Spleen (tissue), 7 donors: ENCODE results near the gene CCDC89.

ENCODE experiments used
- POLR2AphosphoS5 ChIP-seq, 3 donors: sonication (generic); formaldehyde crosslinking; IDR thresholded peaks; one replicate each; pipeline ENCODE4 v1.5.1; 2017; ENCODE audit warnings: antibody characterized with exemption in 3 of 3
- TF ChIP-seq, protein P1 (sequence below), 11 experiments: fragments of 200-600 bp in 7 of 11; fragments of 450-650 bp in 4 of 11; sonication (generic) in 4 of 11; IDR thresholded peaks in 8 of 11; conservative IDR thresholded peaks in 3 of 11; 1 replicate in 7 of 11; 2 replicates in 4 of 11; pipeline versions ENCODE4 v1.4.0 to v1.8.0; 2016 to 2021; ENCODE audit warnings: antibody characterized with exemption in 11 of 11, inconsistent platforms in 4 of 11, mild to moderate bottlenecking in 1 of 11
- donor health status: DM: no; HTN: no; CAD: no; lungs with moderate emphysema.
- donor health status: DM: no; HTN: no; CAD: no.
- donor health status: DM: no; HTN: no; CAD: no.

DNA sequence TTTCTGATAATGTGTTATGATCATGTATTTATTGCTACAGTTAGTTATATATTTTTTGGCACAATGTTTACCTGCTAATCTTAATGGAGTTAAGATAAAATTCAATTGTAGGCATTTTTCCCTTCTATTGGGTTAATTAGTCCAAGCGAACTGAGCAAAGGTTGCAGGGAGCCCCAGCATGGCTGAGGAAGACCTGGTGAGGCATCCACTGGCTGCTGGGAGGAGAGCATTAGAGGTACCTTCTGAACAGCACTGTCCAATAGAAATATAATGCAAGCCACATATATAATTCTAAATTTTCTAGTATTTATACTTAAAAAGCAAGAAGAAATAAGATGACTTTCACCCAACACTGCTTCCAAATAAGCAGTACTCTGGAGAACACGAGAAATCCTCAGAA is 38.9 kb downstream of the CCDC89 start:
- TF ChIP-seq, protein P1, sequence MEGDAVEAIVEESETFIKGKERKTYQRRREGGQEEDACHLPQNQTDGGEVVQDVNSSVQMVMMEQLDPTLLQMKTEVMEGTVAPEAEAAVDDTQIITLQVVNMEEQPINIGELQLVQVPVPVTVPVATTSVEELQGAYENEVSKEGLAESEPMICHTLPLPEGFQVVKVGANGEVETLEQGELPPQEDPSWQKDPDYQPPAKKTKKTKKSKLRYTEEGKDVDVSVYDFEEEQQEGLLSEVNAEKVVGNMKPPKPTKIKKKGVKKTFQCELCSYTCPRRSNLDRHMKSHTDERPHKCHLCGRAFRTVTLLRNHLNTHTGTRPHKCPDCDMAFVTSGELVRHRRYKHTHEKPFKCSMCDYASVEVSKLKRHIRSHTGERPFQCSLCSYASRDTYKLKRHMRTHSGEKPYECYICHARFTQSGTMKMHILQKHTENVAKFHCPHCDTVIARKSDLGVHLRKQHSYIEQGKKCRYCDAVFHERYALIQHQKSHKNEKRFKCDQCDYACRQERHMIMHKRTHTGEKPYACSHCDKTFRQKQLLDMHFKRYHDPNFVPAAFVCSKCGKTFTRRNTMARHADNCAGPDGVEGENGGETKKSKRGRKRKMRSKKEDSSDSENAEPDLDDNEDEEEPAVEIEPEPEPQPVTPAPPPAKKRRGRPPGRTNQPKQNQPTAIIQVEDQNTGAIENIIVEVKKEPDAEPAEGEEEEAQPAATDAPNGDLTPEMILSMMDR (IDR thresholded peaks at IDR 0.05 in 8 of 11, conservative IDR thresholded peaks at IDR 0.05 in 3 of 11) = no peak
- TF ChIP-seq POLR2AphosphoS5 (IDR thresholded peaks at IDR 0.05) = no peak
